B cell (primary cell): Measurements from ENCODE around the gene RMDN3. TPM values are rescaled to one million over a fixed set of nuclear protein-coding genes. Genes with fewer than 3 reads are reported as not detected.

Source experiments
- ATAC-seq: fragments of 200-7000 bp; cut with Tn5 transposase; one replicate; pipeline ENCODE4 v1.10.0; 2021; ENCODE audit warnings: low read depth, mild to moderate bottlenecking, moderate number of reproducible peaks, moderate library complexity
- CTCF ChIA-PET: fragments of 350-600 bp; sonication (Branson Sonifier 250); formaldehyde crosslinking; loops from one replicate; lab custom pipeline; 2021; ENCODE audit warnings: antibody characterized with exemption, inconsistent platforms; lab: Charles Lee
- POLR2A ChIA-PET: fragments of 350-600 bp; sonication (Branson Sonifier 250); formaldehyde crosslinking; loops from one replicate; lab custom pipeline; 2021; ENCODE audit warnings: antibody characterized with exemption; lab: Charles Lee
- DNase-seq: peaks from one replicate; pipeline ENCODE4 v3.0.0; 2013
- H2AFZ ChIP-seq: 2 replicates; pipeline ENCODE4 v1.6.1; 2012; ENCODE audit warnings: mild to moderate bottlenecking, low read depth, low read length; ENCODE audit not compliant: insufficient read depth, poor library complexity, severe bottlenecking
- H3K27ac ChIP-seq, 2 donors: 1 replicate in 1 of 2; 2 replicates in 1 of 2; pipeline ENCODE4 v1.5.1; 2012 to 2013; ENCODE audit warnings: low read length in 2 of 2, mild to moderate bottlenecking in 2 of 2, moderate library complexity in 1 of 2
- H3K27me3 ChIP-seq, 4 experiments: fragments of 200-600 bp in 1 of 4; sonication (generic) in 1 of 4; replicated peaks in 1 of 4; 1 replicate in 2 of 4; 2 replicates in 2 of 4; pipeline versions ENCODE4 v1.6.1 to v1.7.0; 2013 to 2016; ENCODE audit warnings: low read length in 3 of 4, mild to moderate bottlenecking in 2 of 4, mixed read lengths in 1 of 4, moderate library complexity in 1 of 4; ENCODE audit not compliant: insufficient read depth in 4 of 4, control insufficient read depth in 3 of 4; ENCODE audit errors: control extremely low read depth in 1 of 4
- H3K36me3 ChIP-seq, 2 experiments: replicated peaks in 1 of 2; 1 replicate in 1 of 2; 2 replicates in 1 of 2; pipeline versions ENCODE4 v1.6.1 to v1.7.1; 2013; ENCODE audit warnings: low read length in 1 of 2; ENCODE audit not compliant: insufficient read depth in 2 of 2, control insufficient read depth in 1 of 2; ENCODE audit errors: control extremely low read depth in 1 of 2, extremely low read depth in 1 of 2
- H3K4me1 ChIP-seq, 2 donors: fragments of 200-600 bp in 1 of 2; sonication (generic) in 1 of 2; 1 replicate in 1 of 2; 2 replicates in 1 of 2; pipeline versions ENCODE4 v1.5.1 to v1.6.1; 2013 to 2017; ENCODE audit warnings: low read length in 2 of 2; ENCODE audit not compliant: control insufficient read depth in 2 of 2, insufficient read depth in 2 of 2
- H3K4me2 ChIP-seq: replicated peaks from 2 replicates; pipeline ENCODE3; 2012; ENCODE audit warnings: mild to moderate bottlenecking, low read depth, low read length; ENCODE audit not compliant: poor library complexity, severe bottlenecking
- H3K4me3 ChIP-seq, 5 experiments: fragments of 200-600 bp in 1 of 5; sonication (generic) in 1 of 5; 1 replicate in 3 of 5; 2 replicates in 2 of 5; pipeline versions ENCODE4 v1.5.1 to v1.7.0; 2011 to 2016; ENCODE audit warnings: low read length in 4 of 5, mild to moderate bottlenecking in 4 of 5, low read depth in 2 of 5, control low read depth in 1 of 5, moderate library complexity in 1 of 5; ENCODE audit not compliant: insufficient read depth in 1 of 5; ENCODE audit errors: control extremely low read depth in 1 of 5, extremely low read depth in 1 of 5
- H3K79me2 ChIP-seq: fragments of 200-600 bp; sonication (generic); one replicate; pipeline ENCODE4 v1.6.0; 2016; ENCODE audit warnings: low read length; ENCODE audit not compliant: control insufficient read depth, insufficient read depth
- H3K9ac ChIP-seq: fragments of 200-600 bp; sonication (generic); 2 replicates; pipeline ENCODE4 v1.6.1; 2017; ENCODE audit warnings: mild to moderate bottlenecking, low read length, moderate library complexity
- H3K9me3 ChIP-seq, 3 donors: one replicate each; pipeline versions ENCODE4 v1.6.1 to v1.7.1; 2013; ENCODE audit warnings: low read length in 2 of 3; ENCODE audit not compliant: control insufficient read depth in 2 of 3, insufficient read depth in 1 of 3; ENCODE audit errors: control extremely low read depth in 1 of 3
- H4K20me1 ChIP-seq: 2 replicates; pipeline ENCODE4 v1.6.0; 2012; ENCODE audit warnings: mild to moderate bottlenecking, low read length; ENCODE audit not compliant: insufficient read depth, control insufficient read depth, poor library complexity, severe bottlenecking
- H3K27ac Mint-ChIP-seq: one replicate; pipeline ENCODE4 v1.8.0; 2021; ENCODE audit warnings: mixed read lengths
- H3K27me3 Mint-ChIP-seq: one replicate; pipeline ENCODE4 v1.8.0; 2021; ENCODE audit warnings: mixed read lengths
- H3K4me1 Mint-ChIP-seq: one replicate; pipeline ENCODE4 v1.8.0; 2021; ENCODE audit warnings: mixed read lengths
- H3K4me3 Mint-ChIP-seq: one replicate; pipeline ENCODE4 v1.8.0; 2021; ENCODE audit warnings: mixed read lengths
- H3K9me3 Mint-ChIP-seq: one replicate; pipeline ENCODE4 v1.8.0; 2022; ENCODE audit warnings: mixed read lengths; ENCODE audit not compliant: insufficient read depth
- EZH2 ChIP-seq: IDR thresholded peaks from 2 replicates; pipeline ENCODE4 v1.6.1; 2012; ENCODE audit warnings: borderline replicate concordance, low read depth, mild to moderate bottlenecking, moderate library complexity, low read length; ENCODE audit not compliant: insufficient read depth, poor library complexity, severe bottlenecking
- whole genome bisulfite sequencing: methylation state at CpG from one replicate; pipeline ENCODE4 v1.1.5; 2013; ENCODE audit warnings: missing lambda C conversion rate; ENCODE audit not compliant: insufficient coverage; 5-methylcytosine and 5-hydroxymethylcytosine counted together
- intact Hi-C: fragments of 100-400 bp; cut with micrococcal nuclease; formaldehyde crosslinking; loops from one replicate; pipeline ENCODE4 v1.10.0; 2022
- polyA plus RNA-seq: library from polyadenylated mRNA; depleted of rRNA; stranded (reverse); fragments of >200 nt; gene quantifications from 2 replicates; pipeline ENCODE4 v1.2.3, GENCODE V29; 2012
- total RNA-seq, 2 donors: library from RNA; stranded (reverse); fragments of 120-200 nt in 1 of 2; gene quantifications; 1 replicate in 1 of 2; 2 replicates in 1 of 2; pipeline versions ENCODE4 v1.2.3 to v1.2.4, GENCODE V29; 2013 to 2022
- TF ChIP-seq, protein P1 (sequence below): fragments of 200-600 bp; IDR thresholded peaks from one replicate; pipeline ENCODE4 v1.8.0; 2022; ENCODE audit warnings: antibody characterized with exemption, mild to moderate bottlenecking

Gene RMDN3
- total and polyA plus RNA-seq, 2 donors (not counting 1 experiment from before 2014, with no cell fraction given): 12.4 to 22.1 TPM

DNA sequence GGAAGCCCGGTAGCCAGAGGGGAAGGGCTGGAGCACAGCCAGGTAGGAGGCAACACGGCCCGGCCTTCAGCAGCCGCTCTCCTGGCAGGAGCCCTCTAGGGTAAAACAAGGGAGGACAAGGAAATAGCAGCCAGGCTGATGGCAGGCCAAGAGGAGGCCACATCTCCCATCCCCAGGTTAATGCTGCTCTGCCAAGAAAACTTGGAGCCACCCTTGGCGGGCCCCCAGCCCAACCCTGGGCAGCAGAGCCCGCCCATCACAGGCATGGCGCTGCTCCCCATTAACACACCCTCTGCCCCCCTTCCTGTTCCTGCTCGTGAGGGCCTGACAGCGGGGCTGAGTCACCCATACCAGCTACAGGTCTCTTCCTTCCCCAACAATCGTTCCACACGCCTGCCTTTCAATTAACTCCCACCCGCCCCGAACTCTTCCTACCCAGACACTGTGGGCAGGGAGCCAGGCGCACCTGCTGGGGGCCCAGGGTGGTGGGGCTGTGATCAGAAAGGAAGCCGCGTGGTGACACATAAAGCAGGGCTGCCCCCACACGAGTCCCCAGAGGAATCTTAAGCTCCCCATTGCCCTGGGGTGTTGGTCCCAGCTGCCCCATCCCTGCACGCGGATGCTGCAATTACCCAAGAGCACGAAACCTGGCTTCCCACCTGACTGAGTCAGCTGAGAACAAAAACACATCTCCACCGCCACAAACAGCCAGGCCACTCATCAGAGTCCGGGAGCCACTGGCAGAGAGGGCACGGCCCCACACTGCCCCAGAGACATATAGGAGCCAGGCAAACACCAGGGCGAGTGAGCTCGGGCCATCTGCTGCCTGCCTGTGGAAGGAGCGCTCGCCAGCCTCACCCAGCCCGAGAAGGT is 14.5 kb upstream of the RMDN3 start, which contains the start of gene C15orf62:
TSS of gene C15orf62 (plus strand) at position 707 of the 873 bp plus-strand sequence. CDS start 516 bp downstream, outside the sequence.
- no peaks in the 10 kb centered on the region for H4K20me1 ChIP-seq
- Mint-ChIP-seq H3K4me3 (peak within 1 kb of the TSS; percentile 88), H3K27ac (peak within 1 kb of the TSS; percentile 95), H3K27me3 (no peaks in the 10 kb centered on the region), H3K4me1 (peaks cover 51% of the 10 kb centered on the region), H3K9me3 (no peaks in the 10 kb centered on the region)
- ChIA-PET CTCF (interaction anchor here (0.7 to 9.6 kb wide), 13 partner anchors 8 to 250 kb away, joined by 3 to 99 read pairs (median 5); partner anchors contain the start of genes RAD51 and VPS18), POLR2A (interaction anchor here (0.5 to 3.1 kb wide), 11 partner anchors 9 to 329 kb away, joined by 3 to 14 read pairs (median 4); partner anchors contain the start of genes BAHD1, CCDC32, RAD51 and RMDN3)
- no peaks in the 10 kb centered on the region for H3K79me2 ChIP-seq
- WGBS: 6% methylated on average over 23 of the region's 28 CpGs
- peak within 1 kb of the TSS; percentile 80 for H3K4me2 ChIP-seq
- peak within 1 kb of the TSS; percentile 42 to 78 for H3K27ac ChIP-seq
- no peaks in the 10 kb centered on the region for H3K9me3 ChIP-seq
- H3K27me3 ChIP-seq: no peaks in the 10 kb centered on the region
- peak; percentile 85 for DNase-seq
- H3K36me3 ChIP-seq: peaks cover 0 to 27% of the 10 kb centered on the region in 2 experiments
- peak within 1 kb of the TSS in 4 of 5 experiments; percentile 15 to 52 (median 38) for H3K4me3 ChIP-seq
- peak within 1 kb of the TSS; percentile 51 for H2AFZ ChIP-seq
- H3K9ac ChIP-seq: peak within 1 kb of the TSS; percentile 36
- peak; percentile 82 for ATAC-seq
- peaks cover 45 to 56% of the 10 kb centered on the region in 2 donors for H3K4me1 ChIP-seq
- TF ChIP-seq, protein P1, sequence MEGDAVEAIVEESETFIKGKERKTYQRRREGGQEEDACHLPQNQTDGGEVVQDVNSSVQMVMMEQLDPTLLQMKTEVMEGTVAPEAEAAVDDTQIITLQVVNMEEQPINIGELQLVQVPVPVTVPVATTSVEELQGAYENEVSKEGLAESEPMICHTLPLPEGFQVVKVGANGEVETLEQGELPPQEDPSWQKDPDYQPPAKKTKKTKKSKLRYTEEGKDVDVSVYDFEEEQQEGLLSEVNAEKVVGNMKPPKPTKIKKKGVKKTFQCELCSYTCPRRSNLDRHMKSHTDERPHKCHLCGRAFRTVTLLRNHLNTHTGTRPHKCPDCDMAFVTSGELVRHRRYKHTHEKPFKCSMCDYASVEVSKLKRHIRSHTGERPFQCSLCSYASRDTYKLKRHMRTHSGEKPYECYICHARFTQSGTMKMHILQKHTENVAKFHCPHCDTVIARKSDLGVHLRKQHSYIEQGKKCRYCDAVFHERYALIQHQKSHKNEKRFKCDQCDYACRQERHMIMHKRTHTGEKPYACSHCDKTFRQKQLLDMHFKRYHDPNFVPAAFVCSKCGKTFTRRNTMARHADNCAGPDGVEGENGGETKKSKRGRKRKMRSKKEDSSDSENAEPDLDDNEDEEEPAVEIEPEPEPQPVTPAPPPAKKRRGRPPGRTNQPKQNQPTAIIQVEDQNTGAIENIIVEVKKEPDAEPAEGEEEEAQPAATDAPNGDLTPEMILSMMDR: no peak
- TF ChIP-seq EZH2: no peak
- intact Hi-C loops: loop anchor here (1.0 kb wide), 5 partner anchors 13 to 125 kb away; partner anchors contain the start of genes DNAJC17, RMDN3, VPS18 and ZFYVE19
